LHCN-M2 (cell line): ENCODE data around the gene PADI2. TPM values are rescaled to one million over a fixed set of nuclear protein-coding genes. Genes with fewer than 3 reads are reported as not detected.

ENCODE experiments used
- DNase-seq: peaks from one replicate; pipeline ENCODE4 v3.0.0-alpha.2; 2012; ENCODE audit warnings: low read depth
- total RNA-seq: library from RNA; depleted of rRNA; stranded (reverse); fragments of >200 nt; gene quantifications from 2 replicates; pipeline ENCODE4 v1.2.3, GENCODE V29; 2014

The PADI2 gene
- total RNA-seq, 1 experiment from 2014 or later, result 0.86 TPM

DNA sequence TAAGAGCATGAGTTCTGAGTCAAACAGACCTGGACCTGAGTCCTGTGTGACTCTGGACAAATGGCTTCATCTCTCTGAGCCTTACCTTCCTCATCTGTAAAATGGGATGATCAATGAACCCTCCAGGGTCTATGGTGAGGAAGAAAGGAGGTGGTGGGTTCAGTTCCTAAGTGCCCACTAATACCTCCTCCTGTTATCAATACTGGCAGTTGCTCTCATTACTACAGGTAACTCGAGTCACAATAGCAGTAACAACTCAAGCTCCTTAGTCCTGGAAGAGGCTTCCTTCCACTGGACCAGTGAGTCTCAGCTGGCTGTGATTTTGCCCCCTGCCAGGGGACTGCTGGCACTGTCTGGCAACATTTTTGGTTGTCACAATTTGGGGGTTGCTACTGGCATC is 2.6 kb downstream of the PADI2 start:
- no peak for DNase-seq

DNA sequence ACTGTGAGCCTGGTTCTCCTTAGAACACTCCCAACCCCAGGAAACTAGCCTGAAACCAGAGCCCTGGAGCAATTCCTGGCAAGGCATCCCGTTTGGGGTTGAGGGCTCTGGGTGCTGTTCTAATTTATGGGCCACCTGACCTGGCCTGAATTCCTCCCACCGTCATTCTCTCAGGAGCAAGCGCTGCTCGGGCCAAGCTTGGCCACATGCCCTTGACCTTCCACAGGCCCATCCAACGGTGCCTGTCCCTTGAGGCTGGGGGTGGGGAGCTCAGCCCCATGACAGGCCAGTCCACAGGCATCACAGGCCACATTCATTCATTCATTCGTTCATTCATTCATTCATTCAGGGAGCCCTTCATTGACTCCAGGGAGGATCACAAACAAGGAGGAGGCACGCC is 5.3 kb downstream of the PADI2 start:
- DNase-seq, result no peak

DNA sequence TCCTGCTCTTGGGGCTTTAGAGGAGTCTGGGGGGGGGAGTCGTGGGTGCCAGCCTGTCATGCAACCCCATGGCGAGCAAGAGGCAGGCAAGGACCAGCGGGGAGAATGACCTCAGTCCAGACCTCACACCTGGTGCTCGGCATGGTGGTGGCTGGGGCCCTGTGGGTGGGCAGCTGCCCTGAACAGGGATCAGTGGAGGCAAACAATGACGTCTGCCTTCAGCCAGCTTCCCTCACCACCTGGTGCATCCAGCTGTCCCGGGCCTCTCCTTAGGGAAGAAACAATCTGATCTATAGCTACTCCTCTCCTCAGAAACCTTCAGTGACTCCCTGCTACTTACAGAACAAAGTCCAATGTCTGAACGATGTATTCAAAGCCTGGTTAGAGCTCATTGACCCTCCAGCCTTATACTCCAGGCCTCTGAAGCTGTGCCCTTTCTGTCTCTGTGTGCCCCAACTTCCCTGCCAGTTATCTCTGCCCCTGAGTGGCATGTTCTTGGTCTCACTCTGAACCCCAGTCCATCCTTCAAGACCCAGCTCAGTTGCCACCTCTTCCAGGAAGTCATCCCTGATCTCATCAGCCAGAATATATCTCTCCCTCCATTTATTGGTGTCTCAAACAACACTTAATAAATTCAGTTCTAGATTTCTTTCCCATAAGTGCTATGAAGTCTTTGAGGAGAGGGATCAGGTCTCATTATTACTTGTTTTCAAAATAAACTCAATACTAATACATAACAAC is 6.6 kb downstream of the PADI2 start:
- DNase-seq, result no peak

DNA sequence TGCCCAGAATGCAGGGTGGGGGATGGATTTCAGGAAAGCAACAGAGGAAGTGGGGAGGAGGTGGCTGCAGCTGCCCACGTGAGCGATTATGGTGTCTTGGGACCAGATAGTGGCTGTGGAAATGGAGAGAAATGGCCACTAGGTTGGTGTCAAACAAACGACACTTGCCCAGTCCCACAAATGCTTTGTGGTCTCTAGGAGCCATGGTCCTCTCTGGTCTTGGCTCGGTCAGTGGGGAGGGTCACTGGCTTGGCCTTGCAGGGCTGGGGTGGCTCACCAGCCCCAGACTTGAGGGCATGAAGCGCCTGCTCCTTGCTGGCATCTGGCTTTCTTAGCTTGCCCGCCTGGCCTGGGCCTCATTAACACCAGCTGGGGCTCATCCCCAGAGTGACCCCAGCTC is 7.2 kb downstream of the PADI2 start:
- DNase-seq, result no peak

DNA sequence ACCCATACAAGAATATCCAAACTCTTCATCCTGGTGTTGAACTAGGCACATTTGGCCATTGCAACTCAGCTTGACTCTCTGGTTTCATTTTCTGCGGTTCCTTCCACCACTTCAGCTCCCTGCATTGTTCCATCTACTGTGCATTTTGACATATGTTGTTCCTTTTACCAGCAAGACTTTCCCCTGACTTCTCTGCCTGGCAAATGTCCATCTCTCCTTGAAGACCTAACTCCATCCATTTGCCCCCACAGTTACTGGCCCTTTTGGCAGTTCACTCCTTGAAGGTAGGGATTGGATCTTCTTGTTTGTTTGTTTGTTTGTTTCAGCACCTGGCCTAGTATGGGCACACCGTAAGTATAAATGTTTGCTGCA is 8.7 kb downstream of the PADI2 start:
- DNase-seq, result no peak

DNA sequence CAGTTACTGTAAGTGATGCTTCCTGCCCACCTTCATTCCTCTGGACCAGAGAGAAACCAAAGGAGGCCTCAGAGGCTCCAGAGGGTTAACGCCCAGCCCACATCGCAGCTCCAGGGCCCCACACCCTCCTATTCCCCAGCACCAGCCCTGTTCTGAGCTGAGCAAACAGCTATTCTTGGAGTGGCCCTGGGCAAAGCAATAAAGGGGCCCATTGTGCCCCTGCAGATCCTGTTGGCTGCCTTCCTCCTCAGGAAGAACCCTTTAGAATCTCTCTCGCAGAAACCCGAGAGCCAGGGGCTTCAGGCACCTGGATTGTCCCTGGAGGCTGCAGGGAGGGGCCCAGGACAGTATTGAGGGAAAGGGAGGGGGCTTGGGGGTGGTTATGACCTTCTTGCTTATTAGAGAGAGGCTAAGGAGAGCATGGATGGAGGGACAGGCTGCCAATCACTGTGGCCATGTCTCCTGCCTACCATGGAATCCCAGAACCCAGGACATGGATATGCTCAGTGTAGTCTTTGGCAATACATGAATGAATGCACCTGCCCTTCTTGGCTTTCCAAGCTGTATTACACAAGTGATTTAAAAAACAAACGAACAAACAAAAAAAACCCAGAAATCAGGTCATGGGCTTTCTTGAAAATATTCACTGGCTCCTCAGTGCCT is 9.2 kb downstream of the PADI2 start:
- no peak for DNase-seq

DNA sequence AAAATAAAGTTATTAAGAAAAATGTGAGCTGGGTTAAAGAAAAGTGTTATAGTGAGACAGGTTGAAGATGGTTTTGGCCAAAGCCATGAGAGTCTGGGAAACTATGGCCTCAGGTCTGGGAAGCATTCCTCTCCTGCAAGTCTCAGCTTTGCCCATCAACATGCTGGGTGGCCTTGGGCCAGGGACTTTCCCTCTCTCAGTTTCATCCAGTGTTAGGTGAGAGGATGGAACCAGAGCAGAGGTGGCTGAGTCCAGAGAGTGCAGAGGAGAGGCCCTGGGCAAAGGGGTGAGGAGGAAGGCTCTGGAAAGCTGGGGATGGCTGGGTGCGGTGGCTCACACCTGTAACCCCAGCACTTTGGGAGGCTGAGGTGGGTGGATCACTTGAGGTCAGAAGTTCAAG is 10.5 kb downstream of the PADI2 start:
- DNase-seq, result no peak

DNA sequence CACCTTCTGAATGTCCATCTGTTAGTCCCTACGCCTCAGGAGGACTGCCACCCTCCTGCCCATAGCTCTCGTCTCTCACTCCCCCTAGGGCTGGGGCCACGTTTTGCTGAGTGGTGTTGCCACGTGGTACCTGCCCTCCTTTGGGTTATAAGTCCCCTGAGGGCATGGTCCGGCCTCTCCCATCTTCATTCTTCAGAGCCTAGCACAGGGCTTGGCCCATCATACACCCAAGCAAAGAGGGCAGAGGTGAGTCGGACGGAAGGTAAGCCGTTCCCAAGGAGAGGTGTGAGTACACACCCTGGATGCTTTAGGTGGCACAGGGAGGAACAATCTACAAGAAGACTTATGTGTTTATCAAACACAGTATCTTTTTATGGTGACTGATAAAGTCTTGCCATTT is 10.9 kb downstream of the PADI2 start:
- DNase-seq, result no peak

DNA sequence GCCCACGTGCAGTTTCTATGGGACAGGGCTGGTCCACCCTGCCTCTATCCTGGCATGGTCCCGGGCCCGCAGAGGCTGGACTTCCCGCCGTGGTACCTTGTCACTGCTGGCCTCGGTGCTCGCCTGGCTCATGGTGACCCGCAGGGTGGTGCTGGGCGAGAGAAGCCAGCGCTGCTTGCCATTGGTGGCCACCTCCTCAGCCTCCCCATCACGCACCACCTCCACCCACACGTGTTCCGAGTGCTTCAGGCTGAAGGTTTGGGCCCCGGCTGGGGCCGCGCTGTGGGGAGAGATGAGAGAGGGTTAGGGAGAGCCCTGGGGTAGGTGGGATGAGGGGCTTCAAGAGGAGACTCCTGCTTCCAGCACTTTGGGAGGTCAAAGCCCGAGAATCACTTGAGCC is 14.5 kb downstream of the PADI2 start:
- no peak for DNase-seq

DNA sequence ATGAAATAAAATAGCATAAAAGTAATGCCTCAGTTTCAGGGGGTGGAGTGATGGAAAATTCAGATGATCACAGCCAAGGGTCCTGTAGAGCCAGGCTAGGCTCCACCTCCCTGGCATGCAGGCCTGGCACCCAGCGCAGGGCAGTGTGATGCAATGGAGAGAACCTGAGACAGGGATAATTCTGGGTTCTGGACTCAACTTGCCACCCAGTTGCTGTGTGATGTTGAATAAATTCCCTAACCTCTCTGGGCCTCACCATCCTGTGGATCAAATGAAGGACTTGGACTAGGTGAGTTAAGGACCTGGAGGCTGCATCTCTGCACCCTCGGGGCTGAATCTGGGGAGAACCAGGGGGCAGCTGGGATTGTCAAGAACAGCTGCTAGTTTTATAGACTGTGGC is 17.0 kb downstream of the PADI2 start:
- DNase-seq, result no peak

DNA sequence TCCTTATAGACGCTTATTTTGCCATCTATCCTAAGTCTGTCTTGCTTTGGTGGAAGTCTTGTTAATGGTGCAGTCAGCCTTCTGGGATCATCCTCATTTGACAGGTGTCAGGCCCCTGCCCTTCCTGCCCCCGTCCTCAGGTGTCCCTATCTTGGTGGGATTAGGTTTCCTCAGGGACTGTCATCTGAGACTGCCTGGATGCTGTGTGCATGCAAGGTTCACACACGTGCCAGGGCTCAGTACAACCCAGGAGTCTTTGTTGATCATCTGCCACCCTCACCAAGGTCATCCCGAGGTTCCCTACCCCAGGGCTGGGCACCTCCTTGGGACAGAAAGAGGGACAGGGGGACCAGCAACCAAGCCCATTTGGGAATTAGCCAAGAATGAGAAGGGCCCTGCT is 18.0 kb downstream of the PADI2 start:
- DNase-seq, result no peak

DNA sequence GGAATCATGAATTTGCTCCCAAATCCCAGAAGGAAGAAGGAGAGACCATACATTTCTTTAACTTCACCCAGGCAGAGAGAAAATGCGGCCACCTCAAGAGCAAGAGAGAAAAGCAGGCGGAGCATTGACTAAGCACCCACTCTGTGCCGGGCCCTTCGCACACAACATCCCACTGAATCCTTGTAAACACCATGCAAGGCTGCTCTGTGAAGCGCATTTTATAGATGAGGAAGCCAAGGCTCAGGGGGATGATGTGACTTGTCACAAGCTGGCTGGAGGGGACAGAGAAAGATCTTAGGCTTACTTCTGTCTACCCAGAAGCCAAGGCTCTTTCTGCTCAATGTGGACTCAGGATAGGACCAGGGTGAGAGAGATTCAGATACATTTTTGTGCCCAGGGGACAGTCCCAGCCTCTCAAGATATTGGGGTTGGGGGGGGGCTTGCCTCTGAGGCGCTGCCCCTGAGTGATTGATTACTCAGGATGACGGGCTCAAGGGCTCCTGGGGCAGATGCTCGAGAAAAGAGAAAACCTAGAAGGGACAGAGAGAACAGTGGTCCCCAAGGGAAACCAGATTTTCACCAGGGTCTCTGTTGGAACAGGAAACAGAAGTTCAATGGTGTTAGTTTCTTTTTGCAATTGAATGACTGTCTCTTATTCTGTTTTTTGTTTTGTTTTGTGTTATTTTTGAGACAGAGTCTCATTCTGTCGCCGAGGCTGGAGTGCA is 19.5 kb downstream of the PADI2 start:
- DNase-seq, result no peak

DNA sequence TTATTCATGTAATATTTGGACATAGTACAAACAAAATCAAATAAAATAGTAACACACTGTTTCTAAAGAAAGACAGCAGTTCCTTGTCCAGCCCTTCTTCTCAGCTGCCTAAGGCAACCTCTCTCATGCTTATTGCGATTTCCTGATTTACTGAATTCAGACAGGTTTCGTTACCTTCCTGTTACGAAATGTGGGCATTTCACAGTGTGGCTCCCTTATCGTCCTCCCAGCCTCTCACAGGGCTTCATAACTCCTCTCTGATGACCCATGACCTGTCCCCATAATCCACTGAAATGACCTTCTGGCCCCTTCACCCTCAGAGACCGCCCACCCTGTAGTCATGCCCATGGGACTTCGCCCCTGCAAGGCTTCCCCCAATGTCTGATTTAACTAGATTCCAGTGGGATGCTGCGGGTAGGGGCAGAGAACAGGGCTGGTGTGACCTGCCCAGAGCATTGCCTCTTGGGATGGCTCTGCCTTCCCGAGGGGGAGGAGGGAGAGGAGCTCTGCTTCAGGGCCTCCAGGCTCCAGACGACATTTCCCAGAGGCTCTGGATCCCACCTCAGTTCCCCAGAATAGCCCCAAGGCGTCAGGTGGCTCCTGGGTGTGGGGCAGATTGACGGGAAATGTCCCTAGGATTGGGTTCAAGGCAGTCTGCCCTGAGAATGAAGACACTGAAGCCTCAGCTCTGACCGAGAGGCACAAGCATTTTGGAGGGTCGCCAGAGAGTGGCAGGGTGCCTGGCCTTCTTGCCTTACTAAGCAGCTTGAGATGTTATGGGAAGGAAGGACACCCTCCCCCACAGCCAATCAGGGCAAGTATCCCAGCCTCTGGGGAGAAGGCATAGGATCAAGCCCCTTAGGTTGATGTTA is 20.6 kb downstream of the PADI2 start:
- DNase-seq, result no peak

DNA sequence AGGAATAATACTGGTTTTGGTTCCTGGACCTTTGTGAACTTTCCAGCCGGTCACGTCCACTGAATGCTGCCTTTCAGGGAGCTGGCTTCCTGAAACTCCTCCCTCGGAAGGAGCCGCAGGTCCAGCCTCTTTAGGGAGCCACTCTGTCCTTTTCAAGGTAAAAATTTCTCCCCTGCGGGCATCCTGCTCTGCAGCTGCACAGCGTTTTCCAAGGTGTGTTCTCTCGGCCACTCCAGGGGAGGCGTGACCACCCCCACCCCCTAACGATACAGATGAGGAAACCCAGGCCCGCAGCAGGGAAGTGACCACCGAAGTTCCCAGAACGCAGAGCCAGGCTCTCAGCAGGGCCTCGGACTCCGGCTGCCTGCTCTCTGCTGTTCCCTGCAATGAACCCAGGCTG is 21.5 kb downstream of the PADI2 start:
- no peak for DNase-seq

DNA sequence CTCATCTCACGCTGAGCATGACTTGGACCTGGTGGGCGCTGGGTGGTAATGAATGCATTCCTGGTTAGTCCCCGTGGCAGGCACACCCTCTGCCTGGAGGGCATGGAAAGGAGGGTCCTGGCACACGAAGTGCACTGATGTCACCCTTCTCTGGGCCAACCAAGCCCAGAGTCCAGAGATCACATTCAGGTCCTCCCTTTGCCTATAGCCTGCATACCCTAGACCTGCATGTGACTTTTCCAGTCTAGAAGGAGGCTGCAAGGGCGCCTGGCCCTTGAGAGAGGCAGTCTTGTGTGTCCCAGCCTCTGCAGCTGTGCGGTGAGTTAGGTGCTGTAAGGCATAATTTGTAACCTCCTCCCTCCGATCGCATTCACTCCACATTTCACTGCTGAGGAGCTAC is 22.1 kb downstream of the PADI2 start:
- DNase-seq, result no peak

DNA sequence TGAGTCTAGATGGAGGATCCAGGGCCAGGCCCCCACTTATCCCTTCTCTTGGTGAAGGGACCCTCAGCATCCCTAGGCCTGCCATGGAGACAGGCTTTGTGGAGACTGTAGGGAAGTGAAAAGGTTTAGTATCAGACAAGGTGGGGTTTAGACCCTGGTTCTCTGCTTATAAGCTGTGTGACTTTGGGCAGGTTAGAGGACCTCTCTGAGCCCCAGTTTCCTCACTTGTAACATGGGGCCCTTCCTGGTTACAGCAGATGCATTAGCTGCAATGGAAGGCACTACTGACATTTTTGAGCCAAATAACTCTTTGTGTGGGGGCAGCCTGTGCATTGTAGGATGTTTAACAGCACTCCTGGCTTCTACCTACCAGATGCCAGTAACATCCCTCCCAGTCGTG is 22.7 kb downstream of the PADI2 start:
- DNase-seq, result no peak

DNA sequence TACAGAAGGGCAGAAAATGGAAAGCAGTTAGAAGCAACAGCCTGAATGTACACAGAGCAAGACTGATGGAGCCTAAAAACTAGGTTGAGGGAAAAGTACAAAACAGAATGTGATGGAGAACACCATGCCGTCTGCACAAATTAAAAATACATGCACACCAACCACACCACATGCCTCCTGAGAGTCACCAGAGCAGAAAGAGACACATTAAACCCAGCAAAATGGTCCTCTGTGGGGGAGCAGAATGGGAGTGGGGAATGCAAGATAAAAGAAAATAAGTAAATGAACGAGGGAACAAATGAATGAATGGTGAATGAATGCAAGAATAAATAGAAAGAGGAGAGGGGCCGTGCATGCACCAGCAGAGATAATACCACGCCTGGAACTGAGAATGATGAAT is 24.1 kb downstream of the PADI2 start:
- DNase-seq, result no peak

DNA sequence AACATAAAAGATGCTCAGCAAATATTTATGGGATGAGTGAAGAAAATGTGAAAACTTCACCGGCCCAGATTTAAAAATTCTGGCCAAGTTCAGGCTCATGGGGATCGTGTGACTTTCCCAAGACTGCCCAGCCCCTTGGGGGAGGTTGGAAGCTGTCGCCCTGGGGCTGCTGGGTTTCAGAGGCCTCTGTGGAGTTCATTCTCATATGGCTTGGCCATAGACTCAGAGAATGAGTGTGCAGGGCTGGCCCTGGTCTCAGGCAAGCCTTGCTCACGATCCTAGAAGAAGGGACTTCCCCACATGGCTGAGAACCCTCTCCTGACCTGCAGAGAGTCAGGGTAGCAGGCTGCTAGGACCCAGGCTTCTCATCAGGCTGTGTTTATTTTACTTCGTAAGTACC is 24.6 kb downstream of the PADI2 start:
- DNase-seq, result no peak

DNA sequence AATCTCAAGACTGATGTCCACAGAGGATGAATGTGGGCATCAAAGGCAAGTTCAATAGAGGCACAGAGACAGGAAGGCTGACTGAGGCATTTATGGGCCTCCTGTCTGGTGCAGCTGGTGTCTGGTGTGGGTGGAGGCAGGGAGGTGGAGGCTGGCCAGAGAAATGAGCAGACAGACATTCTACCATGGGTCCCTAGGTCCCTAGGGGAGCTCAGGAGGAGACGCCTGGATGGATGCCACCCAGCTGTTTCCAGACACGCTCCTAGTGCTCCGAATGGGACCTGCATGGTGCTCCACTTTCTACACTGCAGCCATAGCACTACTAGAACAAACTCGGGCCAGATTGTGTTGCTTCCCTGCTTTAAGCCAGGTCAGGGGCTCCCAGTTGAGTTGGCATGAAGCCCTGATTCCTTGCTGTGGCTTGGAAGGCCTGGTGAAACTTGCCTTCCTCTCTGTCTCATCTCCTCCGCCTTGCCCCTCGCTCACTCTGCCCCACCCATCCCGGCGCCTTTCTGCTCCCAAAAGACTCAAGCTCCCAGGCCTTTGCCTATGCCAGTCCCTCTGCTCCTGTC is 25.3 kb downstream of the PADI2 start:
- no peak for DNase-seq

DNA sequence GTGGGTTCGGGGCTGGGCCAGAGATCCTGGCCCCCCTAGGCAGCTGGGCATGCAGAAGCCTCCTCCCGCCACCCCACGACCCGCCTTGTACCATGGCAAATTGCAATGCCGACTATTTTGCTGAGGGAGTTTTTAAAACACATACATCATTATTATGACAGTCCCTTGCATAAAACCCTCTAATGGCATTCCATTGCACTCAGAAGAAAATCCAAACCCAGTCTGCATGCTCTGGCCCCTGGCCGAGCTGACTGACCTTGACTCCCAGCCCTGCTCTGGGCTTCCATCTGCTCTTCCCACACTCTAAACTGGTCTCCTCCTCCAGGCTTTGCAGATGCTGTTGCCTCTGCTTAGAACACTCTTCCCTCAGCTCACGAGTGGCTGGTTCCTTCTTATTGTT is 28.0 kb downstream of the PADI2 start:
- no peak for DNase-seq

DNA sequence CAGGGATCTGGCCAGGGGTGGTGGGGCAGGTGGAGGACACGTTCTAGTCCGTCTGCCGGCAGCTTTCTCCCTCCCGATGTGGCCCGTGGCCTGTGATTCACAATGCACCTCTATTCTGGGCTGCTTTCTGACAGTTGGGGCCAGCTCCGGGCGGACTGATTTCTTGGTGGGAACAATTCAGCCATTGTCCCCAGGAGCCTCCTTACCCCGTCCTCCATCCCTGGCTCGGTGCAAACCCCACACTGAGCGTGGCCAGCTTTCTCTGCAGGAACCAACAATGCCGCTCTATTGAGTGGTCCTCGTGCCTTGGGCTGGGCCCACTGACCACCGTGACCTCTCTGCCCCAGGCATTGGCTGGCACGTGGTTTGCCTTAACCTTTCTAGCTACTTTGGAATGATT is 29.7 kb downstream of the PADI2 start:
- no peak for DNase-seq

DNA sequence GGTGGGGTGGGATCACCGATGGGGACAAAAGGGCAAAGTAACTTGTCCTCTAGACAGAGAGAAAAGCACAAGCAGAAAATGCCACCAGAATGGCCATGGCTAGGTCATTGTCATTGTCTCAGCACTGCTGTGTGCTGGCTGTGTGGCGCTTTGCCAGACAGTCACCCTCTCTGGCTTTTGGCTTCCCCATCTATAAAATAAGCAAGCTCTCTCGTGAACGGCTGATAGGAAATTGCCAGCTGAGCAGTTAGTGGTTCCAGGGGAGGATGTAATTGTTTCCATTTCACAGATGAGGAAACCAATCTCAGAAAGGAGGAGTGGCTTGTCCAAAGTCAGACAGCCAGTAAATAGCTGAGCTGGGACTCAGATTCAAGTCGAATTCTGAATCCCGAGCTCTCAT is 32.5 kb downstream of the PADI2 start:
- DNase-seq, result no peak
